Prostate gland (tissue), 2 donors: Measurements from ENCODE around the gene PFN4.
A peak's percentile ranks its signal among the peaks of the same experiment; 100 is the strongest.

Experiments used
- CTCF ChIP-seq, 4 experiments: fragments of 200-600 bp in 2 of 4; fragments of 450-650 bp in 2 of 4; sonication (generic) in 2 of 4; IDR thresholded peaks; 1 replicate in 3 of 4; 2 replicates in 1 of 4; pipeline ENCODE4 v1.5.1; 2016 to 2019; ENCODE audit warnings: antibody characterized with exemption in 4 of 4, mild to moderate bottlenecking in 2 of 4, moderate library complexity in 2 of 4
- POLR2A ChIP-seq: fragments of 450-650 bp; IDR thresholded peaks from one replicate; pipeline ENCODE4 v1.6.1; 2016; ENCODE audit warnings: antibody characterized with exemption, mild to moderate bottlenecking
- POLR2AphosphoS5 ChIP-seq: sonication (generic); formaldehyde crosslinking; IDR thresholded peaks from one replicate; pipeline ENCODE4 v1.6.1; 2017; ENCODE audit warnings: antibody characterized with exemption

DNA sequence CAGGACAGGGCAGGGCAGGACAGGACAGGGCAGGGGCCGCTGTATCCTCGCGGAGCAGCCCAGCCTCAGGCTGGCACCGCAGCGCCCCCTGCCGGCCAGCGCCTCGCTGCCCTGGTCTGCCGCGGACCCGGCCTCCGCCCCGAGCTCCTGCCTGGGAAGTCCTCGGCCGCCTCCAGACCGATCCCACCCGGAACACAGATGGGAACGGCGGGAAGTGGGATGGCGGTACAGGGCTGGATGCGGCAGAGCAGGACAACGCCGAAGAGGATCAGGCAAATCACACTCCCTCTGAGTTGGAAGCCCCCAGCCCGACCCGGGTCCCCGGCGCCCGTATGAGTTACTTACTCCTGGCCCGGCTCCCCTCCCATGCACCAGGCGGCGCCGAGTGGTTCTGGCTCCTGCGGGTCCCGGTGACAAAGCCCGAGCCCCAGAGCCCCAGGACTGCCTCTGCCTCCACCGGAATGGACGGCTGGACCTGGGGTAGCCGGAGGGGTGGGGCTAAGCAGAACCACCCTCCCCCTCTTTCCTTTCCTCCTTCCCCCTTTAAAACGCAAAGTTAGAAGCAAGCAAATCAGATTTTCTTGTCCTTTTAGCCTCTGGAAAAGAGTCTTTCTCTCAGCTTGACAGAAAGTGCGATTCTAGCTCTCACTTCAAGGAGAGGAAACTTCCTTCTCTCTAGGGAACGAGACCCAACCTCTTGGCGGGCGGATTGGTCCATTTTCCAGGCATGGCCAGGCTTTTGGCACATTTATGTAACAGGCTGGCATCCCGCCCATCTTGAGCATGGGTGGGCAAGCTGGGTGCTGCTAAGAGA is 38.5 kb downstream of the PFN4 start, which contains the start of gene TP53I3:
- TF ChIP-seq POLR2A (peak; percentile 60), CTCF (IDR thresholded peaks at IDR 0.05) (peak; percentile 95 to 99 (median 96)), POLR2AphosphoS5 (peak; percentile 37)
